Esophagus squamous epithelium (tissue), 5 donors: Measurements from ENCODE around the gene ASXL3. TPM values are rescaled to one million over a fixed set of nuclear protein-coding genes. Genes with fewer than 3 reads are reported as not detected.

Experiments used
- DNase-seq: peaks from one replicate; lab custom pipeline; 2025; lab: John Stamatoyannopoulos, UW
- H3K27ac ChIP-seq, 4 donors: fragments of 200-600 bp; sonication (generic); one replicate each; pipeline ENCODE4 v1.5.1; 2016 to 2019; ENCODE audit warnings: mild to moderate bottlenecking in 1 of 4
- H3K27me3 ChIP-seq, 4 donors: fragments of 200-600 bp; sonication (generic); 1 replicate in 3 of 4; 2 replicates in 1 of 4; pipeline versions ENCODE4 v1.5.1 to v1.6.0; 2017 to 2021; ENCODE audit warnings: antibody characterized with exemption in 1 of 4
- H3K36me3 ChIP-seq, 3 donors: fragments of 200-600 bp; sonication (generic); one replicate each; pipeline ENCODE4 v1.5.1; 2016 to 2019
- H3K4me1 ChIP-seq, 3 donors: fragments of 200-600 bp; sonication (generic); one replicate each; pipeline ENCODE4 v1.5.1; 2017 to 2019
- H3K4me3 ChIP-seq, 4 donors: fragments of 200-600 bp; sonication (generic); 1 replicate in 3 of 4; 2 replicates in 1 of 4; pipeline ENCODE4 v1.5.1; 2016 to 2019; ENCODE audit warnings: mild to moderate bottlenecking in 2 of 4, moderate library complexity in 1 of 4
- H3K9me3 ChIP-seq, 3 donors: fragments of 200-600 bp; sonication (generic); one replicate each; pipeline ENCODE4 v1.5.1; 2016 to 2019
- CTCF ChIP-seq, 6 experiments: fragments of 450-650 bp in 4 of 6; fragments of 200-600 bp in 2 of 6; sonication (generic) in 2 of 6; IDR thresholded peaks; one replicate each; pipeline ENCODE4 v1.5.1; 2016 to 2019; ENCODE audit warnings: antibody characterized with exemption in 6 of 6, mild to moderate bottlenecking in 4 of 6, moderate library complexity in 4 of 6
- POLR2A ChIP-seq, 4 donors: fragments of 450-650 bp; IDR thresholded peaks; one replicate each; pipeline ENCODE4 v1.6.1; 2017; ENCODE audit warnings: antibody characterized with exemption in 4 of 4, mild to moderate bottlenecking in 4 of 4, moderate library complexity in 3 of 4
- WGBS, 2 donors: methylation state at CpG; one replicate each; pipeline ENCODE4 v1.1.5; 2018; 5-methylcytosine and 5-hydroxymethylcytosine counted together
- intact Hi-C: fragments of 100-400 bp; cut with DNase I; formaldehyde crosslinking; loops from one replicate; pipeline ENCODE4 v1.15.0; 2022
- total RNA-seq, 4 donors: library from RNA; depleted of rRNA; stranded (reverse); fragments of >200 nt; gene quantifications; one replicate each; pipeline ENCODE4 v1.1.0, GENCODE V29; 2016
- donor health status: DM: yes; HTN: yes; CAD: no.

The ASXL3 gene
- total RNA-seq, 4 donors from 2014 or later: 0.18 to 0.57 (median 0.18) TPM; not detected in 1

GRCh38 chr18:33627114-33627513 lies 49.1 kb downstream of the ASXL3 start:
- WGBS, 2 donors: 83 to 87% methylated on average over 2 to 3 of the region's 3 CpGs
- Histone ChIP-seq H3K4me1 (no peaks in the 10 kb centered on the region), H3K9me3 (no peaks in the 10 kb centered on the region), H3K36me3 (no peaks in the 10 kb centered on the region), H3K4me3 (no peak overlapping the region), H3K27ac (no peak overlapping the region), H3K27me3 (no peaks in the 10 kb centered on the region)
- DNase-seq: no peak
- no peak for TF ChIP-seq CTCF (IDR thresholded peaks at IDR 0.05)
- TF ChIP-seq POLR2A (IDR thresholded peaks at IDR 0.05): no peak
- intact Hi-C loops: no loop called here

GRCh38 chr18:33630476-33630875 lies 52.5 kb downstream of the ASXL3 start:
- H3K4me1 ChIP-seq: no peaks in the 10 kb centered on the region
- intact Hi-C loops: no loop called here
- TF ChIP-seq POLR2A (IDR thresholded peaks at IDR 0.05) (no peak), CTCF (IDR thresholded peaks at IDR 0.05) (no peak)
- H3K27ac ChIP-seq: no peak overlapping the region
- no peak for DNase-seq
- no peaks in the 10 kb centered on the region for H3K36me3 ChIP-seq
- no peaks in the 10 kb centered on the region for H3K9me3 ChIP-seq
- no peak overlapping the region for H3K4me3 ChIP-seq
- H3K27me3 ChIP-seq: no peaks in the 10 kb centered on the region
- WGBS, 2 donors: 68 to 70% methylated on average over 1 of the region's 1 CpG

- intact Hi-C loops: no loop called here
- no peak overlapping the region for H3K27ac ChIP-seq
- no peak for DNase-seq
- H3K9me3 ChIP-seq: no peaks in the 10 kb centered on the region
- no peaks in the 10 kb centered on the region for H3K36me3 ChIP-seq
- no peak overlapping the region for H3K4me3 ChIP-seq
- no peaks in the 10 kb centered on the region for H3K27me3 ChIP-seq
- no peaks in the 10 kb centered on the region for H3K4me1 ChIP-seq
- TF ChIP-seq CTCF (IDR thresholded peaks at IDR 0.05) (no peak), POLR2A (IDR thresholded peaks at IDR 0.05) (no peak)
- WGBS, 2 donors: 66 to 75% methylated on average over 3 of the region's 3 CpGs
Observed at GRCh38 chr18:33641141-33641540, 63.1 kb downstream of the ASXL3 start.

- Histone ChIP-seq H3K4me3 (no peak overlapping the region), H3K27me3 (no peaks in the 10 kb centered on the region), H3K9me3 (no peaks in the 10 kb centered on the region), H3K27ac (no peak overlapping the region), H3K4me1 (no peaks in the 10 kb centered on the region), H3K36me3 (no peaks in the 10 kb centered on the region)
- intact Hi-C loops: no loop called here
- 88 to 92% methylated on average over 2 of the region's 2 CpGs for WGBS, 2 donors
- TF ChIP-seq CTCF (IDR thresholded peaks at IDR 0.05): no peak
- TF ChIP-seq POLR2A (IDR thresholded peaks at IDR 0.05): no peak
- DNase-seq: no peak
Observed at GRCh38 chr18:33644494-33644893, 66.5 kb downstream of the ASXL3 start.

GRCh38 chr18:33647365-33647764 lies 69.3 kb downstream of the ASXL3 start:
- no peaks in the 10 kb centered on the region for H3K9me3 ChIP-seq
- no peak for DNase-seq
- no peaks in the 10 kb centered on the region for H3K36me3 ChIP-seq
- H3K4me3 ChIP-seq: no peak overlapping the region
- H3K27me3 ChIP-seq: no peaks in the 10 kb centered on the region
- H3K4me1 ChIP-seq: no peaks in the 10 kb centered on the region
- TF ChIP-seq CTCF (IDR thresholded peaks at IDR 0.05): no peak
- TF ChIP-seq POLR2A (IDR thresholded peaks at IDR 0.05): no peak
- H3K27ac ChIP-seq: no peak overlapping the region
- WGBS, 2 donors: 83 to 92% methylated on average over 1 of the region's 1 CpG
- intact Hi-C loops: no loop called here
